GM21825 (cell line): ENCODE data around the gene POLR3F.
A peak's percentile ranks its signal among the peaks of the same experiment; 100 is the strongest.
"Not testable (repeated sequence)": the region's sequence is repeated elsewhere in the genome, so short reads cannot be mapped to it uniquely, and the experiment has no call there.

Experiments used
- ATAC-seq: cut with Tn5 transposase; IDR thresholded peaks from one replicate; pipeline ENCODE4 v1.9.1; 2021; ENCODE audit warnings: mild to moderate bottlenecking, moderate library complexity; ENCODE audit not compliant: unreplicated experiment

The POLR3F gene

GRCh38 chr20:18504479-18505060, 37.4 kb downstream of the POLR3F start:
- no peak for ATAC-seq

DNA sequence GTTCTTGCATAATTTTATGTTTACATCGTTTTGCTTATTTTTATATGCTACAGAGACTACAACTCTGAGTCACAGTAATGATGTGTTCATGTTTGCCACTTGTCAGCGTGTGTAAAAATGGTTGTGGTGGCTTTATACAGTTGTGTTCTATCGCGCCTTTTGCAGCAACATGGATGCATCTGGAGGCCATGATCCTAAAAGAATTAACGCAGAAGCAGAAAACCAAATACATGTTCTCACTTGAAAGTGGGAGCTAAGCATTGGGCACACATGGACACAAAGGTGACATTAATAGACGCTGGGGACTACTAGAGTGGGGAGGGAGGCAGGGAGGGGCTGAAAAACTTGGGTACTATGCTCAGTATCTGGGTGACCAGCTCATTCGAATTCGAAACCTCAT, 39.6 kb downstream of the POLR3F start:
- ATAC-seq: no peak

DNA sequence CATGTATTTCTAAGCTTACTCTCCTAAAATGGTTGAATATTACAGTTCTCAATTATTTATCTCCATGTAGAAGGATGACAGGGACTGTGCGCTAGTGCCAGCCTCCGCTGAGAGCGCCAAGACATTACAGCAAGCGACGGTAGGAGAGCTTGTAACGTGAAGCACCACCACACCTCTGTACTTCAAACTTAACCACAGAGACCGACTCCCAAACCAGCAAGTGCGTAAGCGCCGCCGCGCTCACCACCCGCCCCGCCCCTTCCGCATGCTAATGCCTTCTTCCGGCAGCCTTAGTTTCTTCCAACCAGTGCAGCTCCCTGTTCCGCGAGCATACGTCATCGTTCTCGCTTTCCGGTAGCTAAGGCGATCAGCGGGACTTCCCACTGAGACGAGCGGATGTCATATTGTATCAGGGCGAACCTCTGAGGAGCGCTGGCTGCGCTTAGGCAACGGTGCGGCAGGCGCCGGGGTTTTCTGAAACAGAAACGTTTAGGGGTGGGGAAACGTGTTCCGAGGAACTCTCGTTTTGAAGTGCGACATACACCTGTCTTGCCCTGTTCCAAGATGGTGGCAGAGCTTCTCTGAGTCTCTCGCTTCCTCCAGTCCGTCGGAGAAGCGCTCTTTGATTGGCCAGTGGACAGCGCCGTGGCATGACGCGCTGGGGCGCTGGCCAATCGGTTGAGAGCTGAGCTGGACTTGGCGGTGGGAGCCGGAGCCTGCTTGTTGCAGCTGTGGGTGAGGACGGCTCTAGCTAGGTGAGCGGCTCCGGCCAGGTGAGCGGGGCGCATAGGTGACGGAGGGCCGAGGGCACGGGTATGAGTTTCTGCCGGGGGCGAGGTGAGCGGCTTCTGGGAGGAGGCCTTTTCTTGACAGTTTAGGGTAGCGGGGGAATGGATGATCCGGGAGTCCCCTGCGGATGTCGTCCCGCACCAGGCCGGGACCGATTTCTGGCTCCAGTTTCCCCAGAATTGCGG, 40.3 kb downstream of the POLR3F start, which contains the start of gene SEC23B:
Gene SEC23B, plus strand, starts transcription at position 723 of the 974 bp plus-strand sequence. CDS start 2,896 bp downstream, outside the sequence.
- ATAC-seq: peak; percentile 93

DNA sequence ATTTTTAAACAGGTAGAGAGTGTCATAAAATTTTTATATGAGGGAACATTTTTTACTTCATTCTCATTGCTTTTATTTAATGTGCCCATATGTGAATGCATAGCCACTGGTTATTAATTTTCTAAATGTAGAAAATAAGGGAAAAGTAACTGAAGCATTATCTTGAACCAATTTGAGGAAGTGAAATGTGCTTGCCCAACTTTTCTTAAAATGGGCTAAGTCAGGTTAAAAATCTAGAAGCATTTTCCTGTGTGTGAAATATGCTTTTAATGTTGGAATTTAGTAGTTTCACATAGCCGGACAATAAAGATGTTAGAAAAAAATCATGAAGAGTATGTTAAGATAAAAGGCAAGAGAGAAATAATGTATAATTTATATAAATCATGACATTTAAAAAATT, 44.4 kb downstream of the POLR3F start:
- ATAC-seq: no peak

- ATAC-seq: no peak
Observed at GRCh38 chr20:18513208-18513607, 46.0 kb downstream of the POLR3F start.

DNA sequence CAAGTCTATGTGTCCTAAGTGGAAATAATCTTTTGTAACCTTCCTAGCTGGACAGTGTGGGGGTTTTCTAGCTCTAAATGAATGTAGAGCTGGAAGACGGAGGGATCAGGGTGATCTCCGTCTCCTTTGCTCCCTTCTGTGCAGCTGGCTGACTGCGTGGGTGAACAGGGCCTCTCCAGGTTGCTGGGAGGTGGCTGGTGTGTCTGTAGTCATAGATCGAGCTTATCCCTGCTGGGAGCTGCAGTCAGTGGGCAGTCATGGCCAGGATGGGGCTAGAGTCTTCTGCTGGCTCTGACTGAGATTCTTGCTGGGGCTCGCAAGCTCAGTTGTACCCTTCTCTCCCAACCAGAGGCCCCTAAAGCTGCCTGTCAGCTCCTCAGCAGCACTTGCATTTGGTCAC, 46.9 kb downstream of the POLR3F start:
- no peak for ATAC-seq

DNA sequence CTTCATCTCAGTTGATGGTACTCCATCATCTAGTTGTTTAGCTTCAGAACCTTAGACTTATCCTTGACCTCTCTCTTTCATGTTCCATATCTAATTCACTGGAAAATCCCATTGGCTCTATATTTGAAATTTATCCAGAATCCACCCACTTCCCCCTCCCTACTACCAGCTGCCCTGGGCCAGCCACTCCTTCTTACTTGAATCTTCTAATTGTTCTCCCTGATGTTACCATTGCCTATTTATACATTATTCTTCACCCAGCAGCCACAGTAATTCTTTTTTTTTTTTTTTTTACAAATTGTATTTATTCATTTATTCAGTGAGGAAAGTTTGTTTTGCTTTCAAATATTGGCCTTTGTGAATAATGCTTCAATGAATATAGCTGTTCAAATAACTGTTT, 48.8 kb downstream of the POLR3F start:
- no peak for ATAC-seq

DNA sequence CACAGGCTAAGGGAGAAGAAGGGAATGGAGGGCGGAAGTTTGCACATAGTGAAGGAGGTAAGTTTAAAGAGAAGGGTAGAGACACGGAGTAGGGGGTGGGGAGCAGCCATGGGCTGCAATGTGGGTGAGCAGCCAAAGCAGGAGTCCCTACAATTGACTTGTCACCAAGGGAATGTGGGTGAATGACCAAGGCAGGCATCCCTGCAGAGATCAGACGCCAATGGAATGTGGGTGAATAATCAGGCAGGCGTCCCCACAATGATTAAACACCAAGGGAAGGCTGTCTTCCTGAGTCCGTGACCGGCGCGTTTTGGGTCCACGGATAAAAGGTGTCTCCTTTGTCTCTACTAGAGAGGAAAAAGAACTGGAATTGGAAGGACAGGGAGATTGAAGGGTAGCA, 54.9 kb downstream of the POLR3F start:
- ATAC-seq: not testable (repeated sequence)

- no peak for ATAC-seq
Observed at GRCh38 chr20:18523066-18523465, 55.9 kb downstream of the POLR3F start.

DNA sequence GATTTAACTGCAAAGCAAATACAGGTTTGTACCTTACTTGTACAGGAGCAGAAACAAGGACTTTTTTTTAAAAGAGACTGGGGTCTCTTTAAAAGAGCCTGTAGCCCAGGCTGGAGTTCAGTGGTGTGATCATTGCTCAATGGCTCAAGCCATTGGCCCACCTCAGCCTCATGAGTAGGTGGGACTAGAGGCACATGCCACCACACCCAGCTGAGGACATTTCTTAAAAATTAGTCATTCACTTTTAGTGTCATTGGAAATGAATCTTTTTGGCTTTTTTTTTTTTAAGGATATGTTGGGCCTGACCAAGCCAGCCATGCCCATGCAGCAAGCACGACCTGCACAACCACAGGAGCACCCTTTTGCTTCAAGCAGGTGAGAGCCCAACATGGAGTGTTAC, 57.5 kb downstream of the POLR3F start:
- ATAC-seq: no peak

DNA sequence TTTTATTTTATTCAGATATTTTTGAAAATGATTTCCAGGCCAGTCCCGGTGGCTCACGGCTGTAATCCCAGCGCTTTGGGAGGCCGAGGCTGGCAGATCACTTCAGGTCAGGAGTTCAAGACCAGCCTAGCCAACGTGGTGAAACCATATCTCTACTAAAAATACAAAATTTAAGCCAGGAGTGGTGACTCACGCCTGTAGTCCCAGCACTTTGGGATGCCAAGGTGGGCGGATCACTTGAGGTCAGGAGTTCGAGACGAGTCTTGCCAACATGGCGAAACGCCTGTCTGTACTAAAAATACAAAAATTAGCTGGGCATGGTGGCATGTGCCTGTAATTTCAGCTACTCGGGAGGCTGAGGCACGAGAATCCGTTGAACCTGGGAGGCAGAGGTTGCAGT, 59.6 kb downstream of the POLR3F start:
- not testable (repeated sequence) for ATAC-seq

GRCh38 chr20:18527339-18527738, 60.1 kb downstream of the POLR3F start:
- no peak for ATAC-seq

DNA sequence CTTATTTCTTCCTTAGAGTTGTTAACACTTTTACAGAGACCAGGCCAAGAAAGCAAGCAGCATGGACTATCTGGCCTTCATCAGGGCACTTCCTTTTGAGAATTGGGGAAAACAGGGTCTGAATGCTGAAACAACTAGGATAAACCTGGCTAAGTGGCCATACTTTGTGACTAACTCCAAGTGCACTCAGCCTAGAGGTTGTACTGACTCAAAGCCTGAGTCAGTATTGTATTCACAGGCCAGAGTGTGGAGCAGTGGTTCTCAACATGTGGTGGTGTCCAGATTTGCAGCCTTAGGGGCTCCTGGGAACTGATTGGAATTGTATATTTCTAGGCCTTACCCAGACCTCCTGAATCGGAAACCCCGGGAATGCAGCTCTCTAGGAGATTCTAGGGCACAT, 60.6 kb downstream of the POLR3F start:
- ATAC-seq: no peak

DNA sequence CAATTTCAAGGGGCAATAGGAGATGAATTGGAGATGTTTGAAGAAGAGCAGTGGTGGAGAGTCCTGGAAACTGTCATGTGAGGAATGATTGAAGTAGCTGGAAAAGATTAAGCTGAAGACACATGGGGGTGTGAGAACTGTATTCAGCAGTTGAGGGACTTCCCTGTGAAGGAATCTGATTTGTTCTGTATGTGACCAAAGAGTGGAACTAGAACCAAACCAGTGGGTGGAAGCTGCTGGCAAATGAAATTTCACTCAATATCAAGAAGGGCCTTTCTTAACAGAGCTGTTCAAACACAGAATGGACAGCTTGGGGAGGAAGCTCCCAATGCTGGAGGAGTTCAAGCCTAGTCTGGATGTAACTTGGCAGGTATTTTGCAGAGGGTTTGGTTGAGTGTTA, 61.9 kb downstream of the POLR3F start:
- no peak for ATAC-seq

GRCh38 chr20:18532626-18533025, 65.4 kb downstream of the POLR3F start:
- no peak for ATAC-seq

DNA sequence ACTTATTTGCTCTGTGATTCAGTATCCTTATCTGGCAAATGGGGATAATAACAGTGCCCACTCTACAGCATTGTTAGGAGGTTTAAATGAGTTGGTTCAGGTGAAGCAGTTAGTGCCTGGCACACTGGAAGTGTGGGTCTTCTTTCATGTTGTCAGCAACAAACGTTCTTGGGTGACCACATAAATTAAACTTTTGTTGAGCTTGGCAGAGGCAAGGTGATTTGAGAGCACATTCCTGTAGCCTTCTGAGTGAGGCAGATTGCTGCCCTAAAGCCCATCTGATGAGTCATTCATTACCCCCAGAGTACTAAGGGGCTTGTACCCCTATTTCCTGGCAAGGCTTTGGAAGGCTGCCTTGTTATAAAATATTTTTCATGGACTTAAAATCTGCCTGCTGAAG, 66.3 kb downstream of the POLR3F start:
- no peak for ATAC-seq

- no peak for ATAC-seq
Observed at GRCh38 chr20:18533978-18534644, 66.9 kb downstream of the POLR3F start.
